MCF 10A (cell line): ENCODE data around the gene NOL4L. TPM values are rescaled to one million over a fixed set of nuclear protein-coding genes. Genes with fewer than 3 reads are reported as not detected.
"Not testable (repeated sequence)": the region's sequence is repeated elsewhere in the genome, so short reads cannot be mapped to it uniquely, and the experiment has no call there.

Source experiments
- BruUV-seq: library from RNA; stranded (reverse); fragments of 400-500 nt; replicated peaks from 2 replicates; lab custom pipeline; 2021; lab: Mats Ljungman, UMichigan
- CTCF ChIA-PET: fragments of 300-600 bp; sonication (Branson Sonifier 250); formaldehyde crosslinking; extraction: SDS; loops from one replicate; lab custom pipeline; 2021; ENCODE audit warnings: antibody characterized with exemption, inconsistent platforms; lab: Yijun Ruan, JAX
- POLR2A ChIA-PET: fragments of 300-600, 350-650 bp; sonication (Branson Sonifier 250); formaldehyde crosslinking; extraction: SDS; loops from one replicate; lab custom pipeline; 2020; ENCODE audit warnings: antibody characterized with exemption, inconsistent platforms; lab: Yijun Ruan, JAX
- DNase-seq: peaks from one replicate; pipeline ENCODE4 v3.0.0-alpha.2; 2018; ENCODE audit not compliant: unreplicated experiment
- H3K27ac Mint-ChIP-seq: one replicate; pipeline ENCODE4 v1.8.0; 2022; ENCODE audit warnings: mild to moderate bottlenecking, low read depth, mixed read lengths; ENCODE audit not compliant: unreplicated experiment
- H3K27me3 Mint-ChIP-seq: one replicate; pipeline ENCODE4 v1.8.0; 2022; ENCODE audit warnings: mixed read lengths; ENCODE audit not compliant: insufficient read depth, unreplicated experiment
- H3K36me3 Mint-ChIP-seq: one replicate; pipeline ENCODE4 v1.8.0; 2022; ENCODE audit warnings: mild to moderate bottlenecking, moderate library complexity, mixed read lengths; ENCODE audit not compliant: insufficient read depth, unreplicated experiment
- H3K4me1 Mint-ChIP-seq: one replicate; pipeline ENCODE4 v1.8.0; 2022; ENCODE audit warnings: mixed read lengths; ENCODE audit not compliant: insufficient read depth, unreplicated experiment
- H3K4me3 Mint-ChIP-seq: one replicate; pipeline ENCODE4 v1.8.0; 2022; ENCODE audit warnings: mild to moderate bottlenecking, moderate library complexity, mixed read lengths; ENCODE audit not compliant: unreplicated experiment
- H3K9me3 Mint-ChIP-seq: one replicate; pipeline ENCODE4 v1.8.0; 2022; ENCODE audit warnings: mixed read lengths; ENCODE audit not compliant: unreplicated experiment
- intact Hi-C: fragments of 100-400 bp; cut with micrococcal nuclease; formaldehyde crosslinking; loops from 2 replicates; pipeline ENCODE4 v1.14.1; 2022
- total RNA-seq: library from RNA; stranded (reverse); gene quantifications from 2 replicates; pipeline ENCODE4 v1.2.3, GENCODE V29; 2022
- TF ChIP-seq, protein P1 (sequence below): fragments of 200-600 bp; IDR thresholded peaks from one replicate; pipeline ENCODE4 v1.8.0; 2022; ENCODE audit warnings: antibody characterized with exemption, mild to moderate bottlenecking; ENCODE audit not compliant: unreplicated experiment

The NOL4L gene
- total RNA-seq, 1 experiment from 2014 or later = 3.3 TPM

DNA sequence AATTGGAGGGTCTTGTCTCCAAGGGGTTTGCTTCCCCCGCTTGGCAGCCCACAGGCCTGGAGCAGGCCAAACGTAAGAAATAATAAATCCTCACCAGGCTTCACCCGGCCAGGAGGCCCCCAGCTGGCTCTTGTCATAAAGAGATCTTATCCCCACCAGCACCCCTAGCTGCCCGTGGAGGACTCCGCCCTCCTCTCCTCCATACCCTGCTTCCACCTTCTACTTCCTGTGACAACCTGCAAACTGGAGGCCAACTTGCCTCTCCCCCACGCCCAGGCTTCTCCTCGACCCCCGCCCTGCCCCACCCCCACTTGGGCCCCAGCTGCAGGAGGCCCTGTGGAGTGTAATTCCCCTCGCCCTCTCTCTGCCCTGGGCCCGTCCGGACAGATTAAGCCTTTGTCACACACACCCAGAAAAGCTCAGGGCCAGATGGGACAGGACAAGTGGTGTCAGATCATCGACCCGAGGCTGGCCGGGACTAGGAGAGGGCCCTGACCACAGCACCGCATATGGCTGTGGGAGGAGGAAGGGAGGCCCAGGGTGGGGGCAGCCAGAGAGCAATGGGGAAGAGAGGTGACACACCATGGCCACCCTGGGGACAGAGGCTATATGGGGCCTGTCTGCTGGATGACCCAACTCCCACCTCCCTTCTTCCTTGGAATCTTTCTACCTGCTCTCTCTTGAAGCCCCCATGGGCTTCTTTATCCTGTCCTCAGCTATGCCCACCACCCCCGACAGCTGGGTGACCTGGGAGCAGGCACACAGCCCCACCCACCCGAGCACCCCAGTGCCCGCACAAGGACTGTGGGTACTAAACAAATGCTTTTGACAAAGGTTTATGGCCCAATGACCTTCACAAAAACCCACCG is 3.9 kb downstream of the NOL4L start:
- H3K27me3 Mint-ChIP-seq = peaks cover 11% of the 10 kb centered on the region
- DNase-seq = no peak
- no peaks in the 10 kb centered on the region for H3K36me3 Mint-ChIP-seq
- TF ChIP-seq, protein P1, sequence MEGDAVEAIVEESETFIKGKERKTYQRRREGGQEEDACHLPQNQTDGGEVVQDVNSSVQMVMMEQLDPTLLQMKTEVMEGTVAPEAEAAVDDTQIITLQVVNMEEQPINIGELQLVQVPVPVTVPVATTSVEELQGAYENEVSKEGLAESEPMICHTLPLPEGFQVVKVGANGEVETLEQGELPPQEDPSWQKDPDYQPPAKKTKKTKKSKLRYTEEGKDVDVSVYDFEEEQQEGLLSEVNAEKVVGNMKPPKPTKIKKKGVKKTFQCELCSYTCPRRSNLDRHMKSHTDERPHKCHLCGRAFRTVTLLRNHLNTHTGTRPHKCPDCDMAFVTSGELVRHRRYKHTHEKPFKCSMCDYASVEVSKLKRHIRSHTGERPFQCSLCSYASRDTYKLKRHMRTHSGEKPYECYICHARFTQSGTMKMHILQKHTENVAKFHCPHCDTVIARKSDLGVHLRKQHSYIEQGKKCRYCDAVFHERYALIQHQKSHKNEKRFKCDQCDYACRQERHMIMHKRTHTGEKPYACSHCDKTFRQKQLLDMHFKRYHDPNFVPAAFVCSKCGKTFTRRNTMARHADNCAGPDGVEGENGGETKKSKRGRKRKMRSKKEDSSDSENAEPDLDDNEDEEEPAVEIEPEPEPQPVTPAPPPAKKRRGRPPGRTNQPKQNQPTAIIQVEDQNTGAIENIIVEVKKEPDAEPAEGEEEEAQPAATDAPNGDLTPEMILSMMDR = no peak
- H3K9me3 Mint-ChIP-seq = no peaks in the 10 kb centered on the region
- BruUV-seq = no TSS peak
- H3K4me1 Mint-ChIP-seq = peaks cover 5% of the 10 kb centered on the region
- H3K27ac Mint-ChIP-seq = no peak overlapping the region
- POLR2A ChIA-PET = interaction anchor here (0.6 kb wide), 1 partner anchor 11 kb away, joined by 3 read pairs; no protein-coding TSS in a partner anchor
- intact Hi-C loops = no loop called here
- H3K4me3 Mint-ChIP-seq = no peak overlapping the region
- CTCF ChIA-PET = interaction anchor here (1.1 kb wide), 1 partner anchor 95 kb away, joined by 4 read pairs; no protein-coding TSS in a partner anchor

GRCh38 chr20:32580219-32580969 is 4.7 kb downstream of the NOL4L start:
- Mint-ChIP-seq H3K27me3 (peaks cover 3% of the 10 kb centered on the region), H3K36me3 (no peaks in the 10 kb centered on the region), H3K27ac (no peak overlapping the region), H3K4me3 (no peak overlapping the region), H3K4me1 (no peaks in the 10 kb centered on the region), H3K9me3 (no peaks in the 10 kb centered on the region)
- intact Hi-C loops = no loop called here
- no peak for DNase-seq
- POLR2A ChIA-PET = interaction anchor here (0.6 kb wide), 1 partner anchor 12 kb away, joined by 3 read pairs; no protein-coding TSS in a partner anchor
- BruUV-seq = no TSS peak
- TF ChIP-seq, protein P1 = no peak
- CTCF ChIA-PET = interaction anchor here (1.1 kb wide), 1 partner anchor 94 kb away, joined by 4 read pairs; no protein-coding TSS in a partner anchor

DNA sequence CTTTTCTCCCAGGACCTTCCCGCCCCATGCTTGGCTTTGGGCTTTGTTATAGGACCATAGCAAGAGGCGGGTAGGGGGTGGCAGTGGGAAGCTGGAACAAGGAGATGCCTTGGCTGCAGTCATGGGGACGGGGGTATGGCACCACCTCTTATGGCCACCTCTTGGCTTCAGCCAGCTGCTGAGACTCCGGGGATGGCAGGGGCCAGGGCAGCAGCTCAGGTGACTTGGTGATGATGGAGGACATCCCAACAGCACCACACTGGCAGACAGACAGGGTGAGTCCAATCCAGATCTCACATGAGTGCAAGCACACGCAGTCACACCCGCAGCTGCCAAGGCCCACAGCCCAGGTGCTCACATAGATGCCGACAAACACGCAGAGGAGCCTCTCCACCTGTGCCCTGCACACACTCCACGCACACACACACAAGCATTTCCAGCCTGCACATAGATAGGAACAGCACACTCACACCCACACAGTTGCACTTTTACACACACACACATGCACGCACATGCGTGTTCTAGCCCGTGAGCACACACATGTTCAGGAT is 6.2 kb downstream of the NOL4L start:
- BruUV-seq = no TSS peak
- Mint-ChIP-seq H3K36me3 (no peaks in the 10 kb centered on the region), H3K27me3 (no peaks in the 10 kb centered on the region), H3K27ac (no peak overlapping the region), H3K4me1 (no peaks in the 10 kb centered on the region), H3K9me3 (no peaks in the 10 kb centered on the region), H3K4me3 (no peak overlapping the region)
- CTCF ChIA-PET = interaction anchor here (0.5 to 0.7 kb wide), 3 partner anchors 9 to 456 kb away, joined by 3 to 6 read pairs (median 3); no protein-coding TSS in a partner anchor
- TF ChIP-seq, protein P1 = no peak
- intact Hi-C loops = no loop called here
- DNase-seq = no peak
- POLR2A ChIA-PET = no interaction called here

DNA sequence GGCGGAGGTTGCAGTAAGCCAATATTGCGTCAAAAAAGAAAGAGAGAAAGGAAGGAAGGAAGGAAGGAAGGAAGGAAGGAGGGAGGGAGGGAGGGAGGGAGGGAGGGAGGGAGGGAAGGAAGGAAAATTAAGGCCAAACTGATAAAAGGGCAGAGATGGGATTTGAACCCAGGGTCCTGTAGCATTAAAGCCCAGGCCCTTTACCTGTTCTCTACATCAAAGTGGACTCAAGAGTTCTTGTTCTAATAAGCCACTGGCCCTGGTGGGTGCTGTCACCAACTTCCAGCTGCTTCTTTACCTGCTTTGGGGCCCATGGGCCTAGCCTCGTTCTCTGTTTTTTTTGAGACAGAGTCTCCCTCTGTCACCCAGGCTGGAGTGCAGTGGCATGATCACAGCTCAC is 7.1 kb downstream of the NOL4L start:
- intact Hi-C loops, H3K36me3 Mint-ChIP-seq, H3K4me3 Mint-ChIP-seq, H3K4me1 Mint-ChIP-seq, DNase-seq, BruUV-seq, H3K27me3 Mint-ChIP-seq, H3K27ac Mint-ChIP-seq, H3K9me3 Mint-ChIP-seq: not testable (repeated sequence)
- ChIA-PET CTCF (interaction anchor here (0.7 kb wide), 2 partner anchors 20 to 46 kb away, joined by 3 to 4 read pairs; no protein-coding TSS in a partner anchor), POLR2A (interaction anchor here (0.5 kb wide), 1 partner anchor 1235 kb away, joined by 3 read pairs; no protein-coding TSS in a partner anchor)
